Measurements from ENCODE around the gene SAT2. TPM values are rescaled to one million over a fixed set of nuclear protein-coding genes. Genes with fewer than 3 reads are reported as not detected.

SAT2 gene
- total RNA-seq, 1 donor from 2014 or later: 135 TPM

GRCh38 chr17:7582396-7583252 lies 45.0 kb downstream of the SAT2 start:
- H3K27me3 Mint-ChIP-seq (ENCODE audit: unreplicated experiment): no peaks in the 10 kb centered on the region

DNA sequence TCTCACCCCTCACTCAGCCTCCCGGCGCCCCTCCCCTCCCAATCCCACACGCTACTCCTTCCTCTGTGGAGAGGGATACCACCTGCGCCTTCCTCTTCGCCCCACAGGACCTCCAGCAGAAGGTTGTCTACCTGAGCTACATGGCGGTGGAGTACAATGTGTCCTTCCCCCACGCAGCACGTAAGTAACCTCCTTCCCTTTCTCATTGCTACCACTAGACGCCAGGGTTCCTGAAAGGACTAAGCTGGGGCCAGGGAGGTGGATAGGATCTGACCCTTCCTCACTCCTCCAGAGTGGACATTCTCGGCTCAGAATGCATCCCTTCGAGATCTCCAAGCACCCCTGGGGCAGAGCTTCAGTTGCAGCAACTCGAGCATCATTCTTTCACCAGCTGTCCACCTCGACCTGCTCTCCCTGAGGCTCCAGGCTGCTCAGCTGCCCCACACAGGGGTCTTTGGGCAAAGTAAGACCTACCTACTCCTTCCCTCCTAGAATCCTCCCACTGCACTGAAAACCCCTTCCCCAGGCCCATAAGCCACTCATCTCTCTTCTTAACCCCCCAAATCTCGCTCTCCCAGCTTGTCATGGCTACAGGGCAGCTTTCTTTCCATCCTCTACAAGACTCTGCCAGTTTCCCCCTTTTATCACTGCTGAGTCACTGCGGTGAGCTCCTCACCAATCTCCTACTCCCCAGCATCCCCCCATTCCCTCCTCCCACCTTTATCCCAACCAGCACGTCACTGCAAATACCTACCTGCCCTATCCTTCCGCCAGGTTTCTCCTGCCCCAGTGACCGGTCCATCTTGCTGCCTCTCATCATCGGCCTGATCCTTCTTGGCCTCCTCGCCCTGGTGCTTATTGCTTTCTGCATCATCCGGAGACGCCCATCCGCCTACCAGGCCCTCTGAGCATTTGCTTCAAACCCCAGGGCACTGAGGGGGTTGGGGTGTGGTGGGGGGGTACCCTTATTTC lies 46.7 kb downstream of the SAT2 start:
- H3K27me3 Mint-ChIP-seq (ENCODE audit: unreplicated experiment): no peaks in the 10 kb centered on the region
- H3K27ac Mint-ChIP-seq (ENCODE audit: unreplicated experiment): peak overlapping the region; percentile 89
- no peaks in the 10 kb centered on the region for H3K9me3 Mint-ChIP-seq (ENCODE audit: unreplicated experiment)
- DNase-seq (ENCODE audit: extremely low spot score, unreplicated experiment): no peak
- H3K4me3 Mint-ChIP-seq (ENCODE audit: unreplicated experiment): no peak overlapping the region
- no peak for TF ChIP-seq CTCF (IDR thresholded peaks at IDR 0.05)
- H3K36me3 Mint-ChIP-seq (ENCODE audit: unreplicated experiment): peaks cover 30% of the 10 kb centered on the region
- H3K4me1 Mint-ChIP-seq (ENCODE audit: unreplicated experiment): peaks cover 61% of the 10 kb centered on the region

More at GRCh38 chr17:7582396-7583252, 45.0 kb downstream of the SAT2 start:
- Mint-ChIP-seq H3K4me3 (ENCODE audit: unreplicated experiment) (peak overlapping the region; percentile 96), H3K27ac (ENCODE audit: unreplicated experiment) (peak overlapping the region; percentile 100), H3K4me1 (ENCODE audit: unreplicated experiment) (peaks cover 58% of the 10 kb centered on the region), H3K36me3 (ENCODE audit: unreplicated experiment) (peaks cover 16% of the 10 kb centered on the region), H3K9me3 (ENCODE audit: unreplicated experiment) (no peaks in the 10 kb centered on the region)
- no peak for DNase-seq (ENCODE audit: extremely low spot score, unreplicated experiment)
- no peak for TF ChIP-seq CTCF (IDR thresholded peaks at IDR 0.05)

DNA sequence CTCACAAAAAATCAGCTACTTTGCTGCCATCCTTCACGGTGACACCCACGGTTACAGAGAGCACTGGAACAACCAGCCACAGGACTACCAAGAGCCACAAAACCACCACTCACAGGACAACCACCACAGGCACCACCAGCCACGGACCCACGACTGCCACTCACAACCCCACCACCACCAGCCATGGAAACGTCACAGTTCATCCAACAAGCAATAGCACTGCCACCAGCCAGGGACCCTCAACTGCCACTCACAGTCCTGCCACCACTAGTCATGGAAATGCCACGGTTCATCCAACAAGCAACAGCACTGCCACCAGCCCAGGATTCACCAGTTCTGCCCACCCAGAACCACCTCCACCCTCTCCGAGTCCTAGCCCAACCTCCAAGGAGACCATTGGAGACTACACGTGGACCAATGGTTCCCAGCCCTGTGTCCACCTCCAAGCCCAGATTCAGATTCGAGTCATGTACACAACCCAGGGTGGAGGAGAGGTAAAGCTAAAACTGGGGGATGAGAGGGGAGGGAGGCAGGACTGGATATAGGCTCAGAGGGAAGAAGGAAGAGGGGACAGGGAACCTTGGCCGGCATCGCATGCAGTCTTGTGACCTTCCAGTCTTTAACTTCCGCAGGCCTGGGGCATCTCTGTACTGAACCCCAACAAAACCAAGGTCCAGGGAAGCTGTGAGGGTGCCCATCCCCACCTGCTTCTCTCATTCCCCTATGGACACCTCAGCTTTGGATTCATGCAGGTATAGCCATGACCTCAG lies 47.6 kb downstream of the SAT2 start:
- H3K4me1 Mint-ChIP-seq (ENCODE audit: unreplicated experiment): peaks cover 62% of the 10 kb centered on the region
- peak overlapping the region; percentile 89 for H3K27ac Mint-ChIP-seq (ENCODE audit: unreplicated experiment)
- peaks cover 36% of the 10 kb centered on the region for H3K36me3 Mint-ChIP-seq (ENCODE audit: unreplicated experiment)
- TF ChIP-seq CTCF (IDR thresholded peaks at IDR 0.05): no peak
- no peak for DNase-seq (ENCODE audit: extremely low spot score, unreplicated experiment)
- H3K27me3 Mint-ChIP-seq (ENCODE audit: unreplicated experiment): no peaks in the 10 kb centered on the region
- H3K4me3 Mint-ChIP-seq (ENCODE audit: unreplicated experiment): no peak overlapping the region
- no peaks in the 10 kb centered on the region for H3K9me3 Mint-ChIP-seq (ENCODE audit: unreplicated experiment)

DNA sequence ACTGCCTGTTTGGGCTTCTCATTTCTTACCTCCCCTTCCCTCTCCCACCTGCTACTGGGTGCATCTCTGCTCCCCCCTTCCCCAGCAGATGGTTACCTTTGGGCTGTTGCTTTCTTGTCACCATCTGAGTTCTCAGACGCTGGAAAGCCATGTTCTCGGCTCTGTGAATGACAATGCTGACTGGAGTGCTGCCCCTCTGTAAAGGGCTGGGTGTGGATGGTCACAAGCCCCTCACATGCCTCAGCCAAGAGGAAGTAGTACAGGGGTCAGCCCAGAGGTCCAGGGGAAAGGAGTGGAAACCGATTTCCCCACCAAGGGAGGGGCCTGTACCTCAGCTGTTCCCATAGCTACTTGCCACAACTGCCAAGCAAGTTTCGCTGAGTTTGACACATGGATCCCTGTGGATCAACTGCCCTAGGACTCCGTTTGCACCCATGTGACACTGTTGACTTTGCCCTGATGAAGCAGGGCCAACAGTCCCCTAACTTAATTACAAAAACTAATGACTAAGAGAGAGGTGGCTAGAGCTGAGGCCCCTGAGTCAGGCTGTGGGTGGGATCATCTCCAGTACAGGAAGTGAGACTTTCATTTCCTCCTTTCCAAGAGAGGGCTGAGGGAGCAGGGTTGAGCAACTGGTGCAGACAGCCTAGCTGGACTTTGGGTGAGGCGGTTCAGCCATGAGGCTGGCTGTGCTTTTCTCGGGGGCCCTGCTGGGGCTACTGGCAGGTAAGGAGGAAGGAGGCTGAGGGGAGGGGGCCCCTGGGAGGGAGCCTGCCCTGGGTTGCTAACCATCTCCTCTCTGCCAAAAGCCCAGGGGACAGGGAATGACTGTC lies 48.4 kb downstream of the SAT2 start, which contains the start of gene CD68:
TSS of gene CD68 (plus strand) at position 638 of the 833 bp plus-strand sequence. CDS start at position 678, 40 bp downstream.
- Mint-ChIP-seq H3K9me3 (ENCODE audit: unreplicated experiment) (no peaks in the 10 kb centered on the region), H3K36me3 (ENCODE audit: unreplicated experiment) (peaks cover 41% of the 10 kb centered on the region), H3K27me3 (ENCODE audit: unreplicated experiment) (no peaks in the 10 kb centered on the region), H3K4me3 (ENCODE audit: unreplicated experiment) (no peak within 1 kb of the TSS), H3K4me1 (ENCODE audit: unreplicated experiment) (peaks cover 62% of the 10 kb centered on the region), H3K27ac (ENCODE audit: unreplicated experiment) (peak within 1 kb of the TSS; percentile 89)
- no peak for DNase-seq (ENCODE audit: extremely low spot score, unreplicated experiment)
- no peak for TF ChIP-seq CTCF (IDR thresholded peaks at IDR 0.05)
